GM12865 (cell line): ENCODE data around the gene PRDM2.

Experiments used
- DNase-seq: peaks from one replicate; pipeline ENCODE4 v3.0.0; 2010; ENCODE audit warnings: low read depth
- H3K4me3 ChIP-seq: 2 replicates; pipeline ENCODE4 v1.5.1; 2011; ENCODE audit warnings: mild to moderate bottlenecking, low read depth, low read length, control low read depth
- CTCF ChIP-seq: IDR thresholded peaks from 2 replicates; pipeline ENCODE4 v1.5.1; 2011; ENCODE audit warnings: low read length, control low read depth, low read depth, inconsistent platforms; ENCODE audit not compliant: insufficient read depth; ENCODE audit errors: missing control alignments

The PRDM2 gene

GRCh38 chr1:13869172-13869797, 169.3 kb downstream of the PRDM2 start:
- TF ChIP-seq CTCF, result no peak
- H3K4me3 ChIP-seq, result no peak overlapping the region
- DNase-seq, result no peak

DNA sequence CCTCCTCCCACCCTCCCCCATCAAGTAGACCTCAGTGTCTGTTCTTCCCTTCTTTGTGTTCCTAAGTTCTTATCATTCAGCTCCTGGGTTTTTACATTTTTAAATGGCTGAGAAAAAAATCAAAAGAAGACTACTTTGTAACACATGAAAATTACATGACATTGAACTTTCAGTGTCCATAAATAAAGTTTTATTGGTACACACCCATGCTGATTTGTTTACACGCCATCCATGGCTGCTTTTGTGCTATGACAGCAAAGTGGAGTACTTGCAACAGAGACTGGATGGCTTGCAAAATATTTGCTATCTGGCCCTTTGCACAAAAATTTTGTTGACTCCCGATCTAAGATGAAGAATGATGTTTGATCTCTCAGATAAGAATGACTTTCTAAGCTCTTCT, 171.4 kb downstream of the PRDM2 start:
- no peak overlapping the region for H3K4me3 ChIP-seq
- TF ChIP-seq CTCF, result no peak
- DNase-seq, result no peak

- no peak overlapping the region for H3K4me3 ChIP-seq
Measured at GRCh38 chr1:13871886-13872285, 171.9 kb downstream of the PRDM2 start.

DNA sequence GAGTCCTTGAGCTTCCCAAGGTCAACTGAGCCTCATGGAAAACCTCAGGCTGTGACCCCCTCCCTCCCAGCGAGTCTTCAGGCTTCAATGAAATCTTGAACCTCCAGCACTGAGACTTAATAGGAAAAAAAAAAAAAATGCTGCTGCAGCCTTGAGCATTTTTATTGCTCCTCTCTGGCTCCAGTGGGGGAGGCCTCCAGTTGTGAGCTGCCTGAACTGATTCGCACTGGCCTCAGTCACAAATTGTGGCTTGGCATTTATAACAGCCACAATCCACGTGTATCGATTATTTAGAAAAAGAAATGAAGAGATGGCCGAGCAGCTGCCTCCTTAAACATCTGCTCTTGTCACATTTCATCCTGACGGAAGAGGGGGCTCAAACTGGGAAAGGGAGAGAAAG, 173.0 kb downstream of the PRDM2 start:
- TF ChIP-seq CTCF, result no peak
- no peak for DNase-seq
- no peak overlapping the region for H3K4me3 ChIP-seq

More at GRCh38 chr1:13871886-13872285, 171.9 kb downstream of the PRDM2 start:
- TF ChIP-seq CTCF, result no peak
- no peak for DNase-seq
